BLaER1 (cell line): Measurements from ENCODE around the gene GMNN.

Source experiments
- H3K27ac ChIP-seq: shearing (Covaris generic); formaldehyde crosslinking; 2 replicates; pipeline ENCODE4 v1.8.1; 2022
- H3K27me3 ChIP-seq: shearing (Covaris generic); formaldehyde crosslinking; 2 replicates; pipeline ENCODE4 v1.8.1; 2022
- H3K36me3 ChIP-seq: shearing (Covaris generic); formaldehyde crosslinking; 2 replicates; pipeline ENCODE4 v1.8.1; 2022
- H3K4me1 ChIP-seq: shearing (Covaris generic); formaldehyde crosslinking; 2 replicates; pipeline ENCODE4 v1.8.1; 2022
- H3K4me2 ChIP-seq: shearing (Covaris generic); formaldehyde crosslinking; 2 replicates; pipeline ENCODE4 v1.8.1; 2022
- H3K4me3 ChIP-seq: shearing (Covaris generic); formaldehyde crosslinking; 2 replicates; pipeline ENCODE4 v1.8.1; 2022
- H3K9ac ChIP-seq: shearing (Covaris generic); formaldehyde crosslinking; 2 replicates; pipeline ENCODE4 v1.8.1; 2022
- H3K9me3 ChIP-seq: shearing (Covaris generic); formaldehyde crosslinking; 2 replicates; pipeline ENCODE4 v1.8.1; 2022
- H4K20me1 ChIP-seq: shearing (Covaris generic); formaldehyde crosslinking; 2 replicates; pipeline ENCODE4 v1.8.1; 2022
- Cebpa-rat ChIP-seq: shearing (Covaris generic); IDR thresholded peaks from 2 replicates; pipeline ENCODE4 v1.8.1; 2022

Gene GMNN

DNA sequence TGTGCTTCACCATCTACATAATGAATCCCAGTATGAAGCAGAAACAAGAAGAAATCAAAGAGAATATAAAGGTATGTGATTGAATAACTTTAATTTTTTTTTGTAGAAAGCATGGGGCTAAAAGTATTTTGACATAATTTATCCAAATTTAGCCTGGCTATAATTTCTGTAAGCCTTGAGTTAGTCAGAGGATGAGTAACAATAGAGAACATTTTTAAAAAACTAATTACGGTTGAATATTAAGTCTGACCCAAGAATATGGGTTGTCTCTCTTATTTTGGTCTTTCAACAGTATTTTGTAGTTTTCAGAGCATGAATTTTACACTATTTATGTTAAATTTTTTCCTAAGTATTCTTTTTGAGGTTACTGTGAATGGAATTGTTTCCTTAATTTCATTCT is 2.5 kb downstream of the GMNN start:
- Histone ChIP-seq H3K27me3 (no peaks in the 10 kb centered on the region), H3K9me3 (no peaks in the 10 kb centered on the region), H3K36me3 (peaks cover 41% of the 10 kb centered on the region), H3K4me2 (peak overlapping the region; percentile 92), H3K9ac (no peak overlapping the region; the same call in 1 of the 2 replicates), H3K27ac (no peak overlapping the region), H3K4me3 (peak overlapping the region; percentile 93; the same call in 1 of the 2 replicates), H4K20me1 (peaks cover 49% of the 10 kb centered on the region), H3K4me1 (peaks cover 36% of the 10 kb centered on the region)
- no peak for TF ChIP-seq Cebpa-rat

DNA sequence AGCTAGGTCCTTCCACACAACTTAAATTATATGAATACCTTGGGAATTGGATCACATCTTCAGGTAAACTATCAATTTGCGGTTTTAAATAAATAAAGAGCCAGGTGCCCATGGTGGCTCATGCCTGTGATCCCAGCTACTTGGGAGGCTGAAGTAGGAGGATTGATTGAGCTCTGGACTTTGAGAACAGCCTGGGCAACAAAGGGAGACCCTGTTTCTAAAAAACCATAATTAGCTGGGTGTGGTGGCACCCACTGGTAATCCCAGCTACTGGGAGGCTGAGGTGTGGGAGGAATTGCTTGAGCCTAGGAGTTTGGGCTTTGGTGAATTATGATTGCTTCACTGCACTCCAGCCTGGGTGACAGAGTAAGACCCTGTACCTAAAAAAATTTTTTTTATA is 3.4 kb downstream of the GMNN start:
- no peak overlapping the region for H3K4me3 ChIP-seq
- no peak overlapping the region for H3K9ac ChIP-seq
- no peaks in the 10 kb centered on the region for H3K27me3 ChIP-seq
- peaks cover 49% of the 10 kb centered on the region for H4K20me1 ChIP-seq
- peaks cover 36% of the 10 kb centered on the region for H3K4me1 ChIP-seq
- no peak overlapping the region for H3K27ac ChIP-seq
- no peaks in the 10 kb centered on the region for H3K9me3 ChIP-seq
- peak overlapping the region; percentile 92 for H3K4me2 ChIP-seq
- no peak for TF ChIP-seq Cebpa-rat
- peaks cover 50% of the 10 kb centered on the region for H3K36me3 ChIP-seq

DNA sequence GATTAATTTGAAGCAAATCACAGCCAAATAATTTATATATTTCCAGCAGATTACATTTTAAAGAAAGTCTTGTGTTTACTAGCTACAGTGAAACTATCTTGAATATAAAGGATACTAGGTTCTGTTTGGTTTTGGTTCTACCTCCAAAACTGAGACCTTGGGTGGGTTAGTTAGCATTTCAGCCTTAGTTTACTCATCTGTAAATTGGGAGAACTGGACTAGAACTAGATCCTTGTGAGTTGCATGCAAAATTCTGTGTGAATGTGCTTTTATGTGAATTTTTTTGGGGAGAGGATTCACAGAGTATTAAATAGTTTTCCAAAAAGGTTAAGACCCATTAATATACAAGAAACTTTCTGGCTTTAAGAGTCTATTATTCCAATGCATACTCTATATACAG is 4.1 kb downstream of the GMNN start:
- Histone ChIP-seq H3K27me3 (no peaks in the 10 kb centered on the region), H3K4me1 (peaks cover 36% of the 10 kb centered on the region), H4K20me1 (peaks cover 49% of the 10 kb centered on the region), H3K9me3 (no peaks in the 10 kb centered on the region), H3K27ac (no peak overlapping the region), H3K4me3 (no peak overlapping the region), H3K36me3 (peaks cover 55% of the 10 kb centered on the region), H3K4me2 (no peak overlapping the region), H3K9ac (no peak overlapping the region)
- no peak for TF ChIP-seq Cebpa-rat

DNA sequence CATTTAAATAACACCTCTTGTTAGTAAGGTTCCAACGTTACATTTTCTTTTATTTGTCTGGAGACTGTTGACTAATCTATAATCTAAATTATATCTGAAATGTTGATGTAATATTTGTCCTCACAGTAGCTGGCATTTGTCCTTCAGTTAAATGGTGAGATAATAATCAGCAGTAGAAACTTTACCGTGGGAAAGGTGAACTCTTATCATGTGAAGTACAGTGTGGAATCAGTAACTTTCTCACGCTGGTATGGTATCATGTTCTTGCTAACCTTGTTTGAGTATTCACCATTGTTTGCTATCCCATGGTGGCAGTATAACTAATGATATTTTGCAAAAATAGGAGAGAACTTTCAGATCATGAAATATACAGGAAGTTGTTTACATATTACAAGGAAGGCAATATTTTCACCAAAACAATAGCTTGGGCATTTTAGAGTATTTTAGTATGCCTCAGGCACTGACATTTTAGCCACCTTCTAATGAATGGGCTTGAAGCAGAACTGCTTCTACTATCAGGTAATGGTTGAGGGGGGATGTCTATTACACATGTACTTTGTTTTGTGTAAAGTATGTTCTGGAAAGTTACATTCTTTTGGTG is 4.8 kb downstream of the GMNN start:
- Histone ChIP-seq H3K36me3 (peaks cover 61% of the 10 kb centered on the region), H3K4me1 (peaks cover 32% of the 10 kb centered on the region), H3K27me3 (no peaks in the 10 kb centered on the region), H3K9ac (no peak overlapping the region), H4K20me1 (peaks cover 49% of the 10 kb centered on the region), H3K9me3 (no peaks in the 10 kb centered on the region), H3K4me3 (no peak overlapping the region), H3K4me2 (no peak overlapping the region), H3K27ac (no peak overlapping the region)
- TF ChIP-seq Cebpa-rat, result no peak

DNA sequence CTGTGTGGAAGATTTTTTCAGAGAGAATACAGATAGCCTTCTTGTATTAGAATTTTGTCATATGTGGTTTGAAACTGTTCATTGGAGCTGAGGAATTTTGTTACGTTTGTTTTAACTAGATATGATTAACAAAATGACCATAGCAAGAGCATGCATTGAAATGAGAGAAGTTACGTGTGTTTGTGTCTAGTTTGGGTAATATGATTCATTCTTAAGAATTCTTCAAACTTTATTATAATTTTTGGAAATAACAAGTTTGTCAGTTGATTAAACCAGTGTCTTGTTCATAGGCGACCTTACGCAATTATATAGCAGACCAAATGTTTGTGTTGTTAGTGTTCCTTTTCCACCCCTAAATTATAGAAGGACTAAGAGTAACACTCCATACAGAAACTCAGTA is 5.5 kb downstream of the GMNN start:
- Histone ChIP-seq H3K27me3 (no peaks in the 10 kb centered on the region), H3K4me1 (peaks cover 32% of the 10 kb centered on the region), H3K27ac (no peak overlapping the region), H3K36me3 (peaks cover 67% of the 10 kb centered on the region), H3K9ac (no peak overlapping the region), H3K4me2 (no peak overlapping the region), H3K9me3 (no peaks in the 10 kb centered on the region), H4K20me1 (peaks cover 49% of the 10 kb centered on the region), H3K4me3 (no peak overlapping the region)
- no peak for TF ChIP-seq Cebpa-rat

DNA sequence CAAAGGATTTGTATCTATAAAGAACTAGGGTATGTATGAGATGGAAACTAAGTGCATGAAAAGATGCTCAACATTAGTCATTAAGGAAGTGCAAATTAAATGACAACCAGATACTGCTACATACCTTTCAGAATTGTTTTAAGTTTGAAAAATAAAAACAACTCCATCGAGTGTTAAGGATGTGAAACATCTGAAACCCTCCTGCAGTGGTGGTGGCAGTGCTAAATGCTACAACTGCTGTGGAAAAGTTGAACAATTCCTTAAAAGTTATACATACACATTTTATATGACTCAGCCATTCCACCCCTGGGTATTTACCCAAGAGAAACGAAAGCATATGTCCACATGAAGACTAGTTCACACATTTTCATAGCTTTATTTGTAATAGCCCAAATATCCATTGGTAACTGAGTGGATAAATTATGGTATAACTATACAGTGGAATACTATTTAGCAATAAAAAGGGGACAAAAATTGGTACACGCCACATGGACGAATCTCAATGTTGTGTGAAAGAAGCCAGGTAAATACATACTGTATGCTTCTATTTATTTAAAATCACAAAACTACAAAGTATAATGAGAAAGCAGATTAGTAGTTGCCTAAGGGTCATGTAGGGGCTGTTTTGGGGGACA is 13.4 kb downstream of the GMNN start:
- peaks cover 64% of the 10 kb centered on the region for H3K36me3 ChIP-seq
- no peaks in the 10 kb centered on the region for H3K4me1 ChIP-seq
- no peaks in the 10 kb centered on the region for H3K9me3 ChIP-seq
- H4K20me1 ChIP-seq, result no peaks in the 10 kb centered on the region
- no peaks in the 10 kb centered on the region for H3K27me3 ChIP-seq
- no peak for TF ChIP-seq Cebpa-rat
- H3K4me2 ChIP-seq, result no peak overlapping the region
- H3K9ac ChIP-seq, result no peak overlapping the region
- no peak overlapping the region for H3K27ac ChIP-seq
- H3K4me3 ChIP-seq, result no peak overlapping the region

DNA sequence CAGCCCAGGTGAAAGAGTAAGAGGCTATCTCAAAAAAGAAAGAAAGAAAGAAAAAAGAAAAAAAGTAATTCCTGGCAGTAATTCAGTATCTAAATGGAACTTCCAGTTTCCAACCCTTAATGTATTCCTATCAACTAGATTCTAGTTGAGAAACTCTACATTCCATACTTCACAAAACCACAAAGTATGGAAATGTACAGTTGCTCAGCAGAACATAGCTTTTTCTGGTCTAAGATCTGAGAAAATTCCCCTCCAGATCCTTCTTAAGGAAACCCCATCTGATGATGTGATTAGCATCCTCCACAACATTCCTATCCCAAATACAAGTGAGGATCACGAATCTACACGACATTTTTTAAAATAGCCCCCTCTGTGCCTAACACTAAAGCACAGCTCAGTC is 20.4 kb downstream of the GMNN start:
- H3K27me3 ChIP-seq, result no peaks in the 10 kb centered on the region
- no peaks in the 10 kb centered on the region for H3K4me1 ChIP-seq
- no peak overlapping the region for H3K27ac ChIP-seq
- TF ChIP-seq Cebpa-rat, result no peak
- H3K4me3 ChIP-seq, result no peak overlapping the region
- H4K20me1 ChIP-seq, result no peaks in the 10 kb centered on the region
- H3K9ac ChIP-seq, result no peak overlapping the region
- H3K36me3 ChIP-seq, result peaks cover 6% of the 10 kb centered on the region; the same call in 1 of the 2 replicates
- H3K4me2 ChIP-seq, result no peak overlapping the region
- no peaks in the 10 kb centered on the region for H3K9me3 ChIP-seq

DNA sequence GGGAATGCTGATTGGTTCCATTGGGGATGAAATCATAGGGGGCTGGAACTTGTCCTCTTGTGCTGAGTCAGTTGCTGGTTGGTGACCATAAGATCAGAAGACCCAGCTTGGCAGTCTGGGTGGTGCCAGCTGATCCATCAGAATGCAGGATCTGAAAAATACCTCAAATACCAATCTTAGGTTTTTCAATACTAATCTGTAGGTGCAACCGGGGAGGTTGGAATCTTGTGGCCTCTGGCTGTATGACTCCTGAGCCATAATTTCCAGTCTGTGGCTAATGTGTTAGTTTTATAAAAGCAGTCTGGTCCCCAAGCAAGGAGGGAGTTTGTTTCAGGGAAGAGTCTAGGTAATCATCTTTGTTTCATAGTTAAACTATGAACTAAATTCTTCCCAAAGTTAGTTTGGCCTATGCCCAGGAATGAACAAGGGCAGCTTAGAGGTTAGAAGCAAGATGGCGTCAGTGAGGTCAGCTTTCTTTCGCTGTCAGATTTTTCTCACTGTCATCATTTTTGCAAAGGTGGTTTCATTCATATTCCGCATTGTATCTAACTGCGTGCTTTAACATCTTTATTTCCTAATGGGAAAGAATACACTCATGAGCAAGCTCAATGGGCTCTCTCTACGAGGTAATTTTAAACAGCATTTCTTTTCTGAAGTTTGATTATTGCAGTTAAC is 22.0 kb downstream of the GMNN start:
- TF ChIP-seq Cebpa-rat, result no peak
- H3K36me3 ChIP-seq, result 0 out of 2 replicates have a peak, but pooled peaks cover 2% of the 10 kb centered on the region

DNA sequence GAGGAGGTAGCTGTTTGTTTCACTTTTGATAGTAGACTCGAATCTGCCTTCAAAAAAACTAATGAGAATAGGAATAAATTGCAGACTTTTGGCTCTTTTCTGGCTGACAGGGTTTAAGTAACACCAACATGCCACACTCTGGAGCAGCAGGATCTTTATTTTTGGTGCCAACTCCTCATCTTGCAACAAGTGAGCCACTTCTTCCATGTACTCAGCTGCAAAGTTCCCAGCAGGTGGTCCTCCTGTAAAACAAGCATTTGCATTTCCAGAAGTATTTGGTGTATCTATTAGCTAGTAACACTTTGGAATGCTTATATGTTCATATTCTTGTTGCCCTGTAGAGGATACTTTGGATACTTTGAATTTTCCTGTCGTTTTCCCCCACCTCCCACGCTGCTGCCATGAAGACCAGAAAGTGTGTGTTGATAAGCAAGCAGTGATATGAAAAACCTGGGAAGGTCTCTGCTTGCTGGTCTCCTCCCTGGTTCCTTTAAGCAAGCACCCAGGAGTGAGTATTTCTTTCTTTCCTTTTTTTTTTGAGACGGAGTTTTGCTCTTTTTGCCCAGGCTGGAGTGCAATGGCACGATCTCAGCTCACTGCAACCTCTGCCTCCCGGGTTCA is 23.0 kb downstream of the GMNN start:
- no peak overlapping the region for H3K4me2 ChIP-seq
- H3K4me1 ChIP-seq, result no peaks in the 10 kb centered on the region
- no peaks in the 10 kb centered on the region for H4K20me1 ChIP-seq
- H3K9me3 ChIP-seq, result no peaks in the 10 kb centered on the region
- H3K27me3 ChIP-seq, result no peaks in the 10 kb centered on the region
- no peaks in the 10 kb centered on the region for H3K36me3 ChIP-seq
- H3K4me3 ChIP-seq, result no peak overlapping the region
- H3K9ac ChIP-seq, result no peak overlapping the region
- no peak for TF ChIP-seq Cebpa-rat
- H3K27ac ChIP-seq, result no peak overlapping the region

More for the DNA sequence above, 22.0 kb downstream of the GMNN start:
- H3K4me1 ChIP-seq, result no peaks in the 10 kb centered on the region
- H3K4me3 ChIP-seq, result no peak overlapping the region
- H4K20me1 ChIP-seq, result no peaks in the 10 kb centered on the region
- H3K27ac ChIP-seq, result no peak overlapping the region
- H3K4me2 ChIP-seq, result no peak overlapping the region
- no peaks in the 10 kb centered on the region for H3K9me3 ChIP-seq
- no peak overlapping the region for H3K9ac ChIP-seq
- H3K27me3 ChIP-seq, result no peaks in the 10 kb centered on the region
